ENCODE results near the gene RHEB.

RHEB gene

GRCh38 chr7:151501676-151502075 lies 18.0 kb downstream of the RHEB start:
- no peak for DNase-seq

- no peak for DNase-seq
Observed at GRCh38 chr7:151498495-151498894, 21.2 kb downstream of the RHEB start.

GRCh38 chr7:151497306-151497871 lies 22.3 kb downstream of the RHEB start:
- no peak for DNase-seq

GRCh38 chr7:151495360-151495759 lies 24.3 kb downstream of the RHEB start:
- DNase-seq: no peak

- DNase-seq: no peak
Observed at GRCh38 chr7:151494298-151495284, 25.1 kb downstream of the RHEB start.

GRCh38 chr7:151493083-151493482 lies 26.6 kb downstream of the RHEB start:
- no peak for DNase-seq

GRCh38 chr7:151491859-151492258 lies 27.8 kb downstream of the RHEB start:
- no peak for DNase-seq

- no peak for DNase-seq
Observed at GRCh38 chr7:151490456-151491105, 29.1 kb downstream of the RHEB start.

- DNase-seq: no peak
Observed at GRCh38 chr7:151489498-151489897, 30.2 kb downstream of the RHEB start.

- no peak for DNase-seq
Observed at GRCh38 chr7:151488096-151488495, 31.6 kb downstream of the RHEB start.

GRCh38 chr7:151487228-151487627 lies 32.5 kb downstream of the RHEB start:
- no peak for DNase-seq

- DNase-seq: no peak
Observed at GRCh38 chr7:151486074-151486473, 33.6 kb downstream of the RHEB start.

- no peak for DNase-seq
Observed at GRCh38 chr7:151484971-151485707, 34.6 kb downstream of the RHEB start.

GRCh38 chr7:151483711-151483983 lies 36.0 kb downstream of the RHEB start:
- DNase-seq: no peak

GRCh38 chr7:151482883-151483710 lies 36.6 kb downstream of the RHEB start:
- DNase-seq: no peak

- no peak for DNase-seq
Observed at GRCh38 chr7:151481650-151482505, 37.8 kb downstream of the RHEB start.

GRCh38 chr7:151477867-151478266 lies 41.8 kb downstream of the RHEB start:
- no peak for DNase-seq

- no peak for DNase-seq
Observed at GRCh38 chr7:151472644-151473380, 46.9 kb downstream of the RHEB start.

GRCh38 chr7:151470711-151471110 lies 49.0 kb downstream of the RHEB start:
- DNase-seq: peak; percentile 11

GRCh38 chr7:151469281-151469680 lies 50.4 kb downstream of the RHEB start:
- DNase-seq: no peak

Data from NCI-H2171 (cell line).